Astrocyte of the cerebellum (primary cell): ENCODE data around the gene KCTD20.

Source experiments
- DNase-seq: peaks from one replicate; pipeline ENCODE4 v3.0.0-alpha.2; 2011; ENCODE audit warnings: low read depth
- H3K4me3 ChIP-seq: 2 replicates; pipeline ENCODE4 v1.5.1; 2011; ENCODE audit warnings: mild to moderate bottlenecking, low read depth, low read length, moderate library complexity
- in situ Hi-C: cut with HindIII; loops from 2 replicates; pipeline ENCODE4 v1.10.0; 2017; ENCODE audit warnings: low sequenced_read_pairs
- TF ChIP-seq, protein P1 (sequence below): IDR thresholded peaks from 2 replicates; pipeline ENCODE4 v1.5.1; 2012; ENCODE audit warnings: low read length, low read depth, moderate library complexity, mild to moderate bottlenecking; ENCODE audit errors: missing control alignments

Gene KCTD20

DNA sequence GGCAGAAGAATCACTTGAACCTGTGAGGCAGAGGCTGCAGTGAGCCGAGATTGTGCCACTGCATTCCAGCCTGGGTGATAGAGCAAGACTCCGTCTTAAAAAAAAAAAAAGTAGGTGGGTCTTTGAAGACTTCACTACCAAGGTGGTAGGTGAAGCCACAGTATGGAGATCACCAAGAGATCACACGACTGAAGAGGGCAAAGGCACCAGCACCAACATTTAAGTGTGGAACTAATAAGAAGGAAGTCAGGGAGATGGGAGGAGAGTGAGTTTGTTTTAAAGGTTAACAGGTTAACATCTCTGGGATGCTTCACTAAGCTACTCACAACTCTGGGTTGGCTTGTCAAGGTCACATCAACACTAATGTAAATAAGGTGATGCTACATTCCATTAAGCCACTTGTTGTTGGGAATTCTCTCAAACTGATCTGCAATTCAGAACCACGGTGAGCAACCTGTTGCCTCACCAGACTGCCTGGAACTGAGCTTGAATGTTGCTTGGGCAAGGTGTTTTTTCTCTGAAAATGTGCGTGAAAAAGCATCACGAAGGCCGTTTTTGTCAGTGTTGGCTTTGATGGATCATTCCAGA, 48.7 kb downstream of the KCTD20 start:
- DNase-seq = no peak
- TF ChIP-seq, protein P1, sequence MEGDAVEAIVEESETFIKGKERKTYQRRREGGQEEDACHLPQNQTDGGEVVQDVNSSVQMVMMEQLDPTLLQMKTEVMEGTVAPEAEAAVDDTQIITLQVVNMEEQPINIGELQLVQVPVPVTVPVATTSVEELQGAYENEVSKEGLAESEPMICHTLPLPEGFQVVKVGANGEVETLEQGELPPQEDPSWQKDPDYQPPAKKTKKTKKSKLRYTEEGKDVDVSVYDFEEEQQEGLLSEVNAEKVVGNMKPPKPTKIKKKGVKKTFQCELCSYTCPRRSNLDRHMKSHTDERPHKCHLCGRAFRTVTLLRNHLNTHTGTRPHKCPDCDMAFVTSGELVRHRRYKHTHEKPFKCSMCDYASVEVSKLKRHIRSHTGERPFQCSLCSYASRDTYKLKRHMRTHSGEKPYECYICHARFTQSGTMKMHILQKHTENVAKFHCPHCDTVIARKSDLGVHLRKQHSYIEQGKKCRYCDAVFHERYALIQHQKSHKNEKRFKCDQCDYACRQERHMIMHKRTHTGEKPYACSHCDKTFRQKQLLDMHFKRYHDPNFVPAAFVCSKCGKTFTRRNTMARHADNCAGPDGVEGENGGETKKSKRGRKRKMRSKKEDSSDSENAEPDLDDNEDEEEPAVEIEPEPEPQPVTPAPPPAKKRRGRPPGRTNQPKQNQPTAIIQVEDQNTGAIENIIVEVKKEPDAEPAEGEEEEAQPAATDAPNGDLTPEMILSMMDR = no peak
- in situ Hi-C loops = no loop called here
- no peak overlapping the region for H3K4me3 ChIP-seq

DNA sequence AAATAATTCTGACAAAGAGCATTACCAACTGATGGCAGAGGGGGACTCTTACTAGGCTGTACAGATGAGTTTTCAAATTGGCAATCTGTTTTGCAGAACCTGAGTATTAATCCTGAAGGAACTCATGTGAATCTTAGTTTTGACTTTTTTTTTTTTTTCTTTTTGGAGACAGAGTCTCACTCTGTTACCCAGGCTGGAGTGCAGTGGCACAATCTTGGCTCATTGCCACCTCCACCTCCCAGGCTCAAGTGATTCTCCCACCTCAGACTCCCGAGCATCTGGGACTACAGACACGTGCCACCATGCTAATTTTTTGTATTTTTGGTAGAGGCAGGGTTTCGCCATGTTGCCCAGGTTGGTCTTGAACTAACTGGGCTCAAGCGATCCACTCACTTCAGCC, 49.3 kb downstream of the KCTD20 start:
- TF ChIP-seq, protein P1 = no peak
- H3K4me3 ChIP-seq = no peak overlapping the region
- in situ Hi-C loops = no loop called here
- no peak for DNase-seq

DNA sequence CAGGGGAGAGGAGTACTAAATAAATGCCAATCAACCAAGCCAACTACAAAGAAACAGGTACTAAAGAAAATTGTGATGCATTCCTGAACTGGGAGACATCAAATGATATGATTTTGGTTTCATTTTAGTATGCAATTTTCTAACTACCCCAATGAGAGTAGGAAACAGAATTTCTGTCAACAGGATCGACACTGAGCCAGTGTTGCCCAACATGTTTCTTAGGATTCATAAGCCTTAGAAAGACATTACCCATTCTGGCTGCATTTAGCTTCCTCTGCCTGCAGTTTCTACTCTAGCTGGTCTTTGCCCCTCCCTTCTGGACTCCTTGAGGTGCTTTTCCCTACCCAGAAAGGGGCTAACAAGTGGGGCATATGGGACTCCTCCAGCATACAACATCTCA, 49.8 kb downstream of the KCTD20 start:
- in situ Hi-C loops = no loop called here
- no peak overlapping the region for H3K4me3 ChIP-seq
- TF ChIP-seq, protein P1 = no peak
- DNase-seq = no peak

DNA sequence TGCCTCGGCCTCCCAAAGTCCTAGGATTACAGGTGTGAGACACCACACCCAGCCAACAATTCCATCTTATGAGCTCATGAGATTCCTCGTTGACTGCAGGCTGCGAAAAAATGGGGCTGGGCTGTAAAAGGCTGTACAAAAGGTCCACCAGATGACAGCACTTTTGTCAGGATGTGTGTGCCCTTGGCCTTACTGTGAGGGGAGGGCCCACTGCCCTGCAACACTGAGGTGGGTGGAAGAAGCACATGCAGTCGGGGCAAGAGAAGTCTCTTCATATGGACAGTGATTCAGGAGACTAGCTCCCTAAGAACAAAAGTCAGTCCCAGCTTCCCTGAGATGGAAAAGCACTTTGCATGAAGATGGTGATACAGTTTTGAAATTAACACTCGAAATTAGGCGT, 50.5 kb downstream of the KCTD20 start:
- DNase-seq = no peak
- TF ChIP-seq, protein P1 = no peak

DNA sequence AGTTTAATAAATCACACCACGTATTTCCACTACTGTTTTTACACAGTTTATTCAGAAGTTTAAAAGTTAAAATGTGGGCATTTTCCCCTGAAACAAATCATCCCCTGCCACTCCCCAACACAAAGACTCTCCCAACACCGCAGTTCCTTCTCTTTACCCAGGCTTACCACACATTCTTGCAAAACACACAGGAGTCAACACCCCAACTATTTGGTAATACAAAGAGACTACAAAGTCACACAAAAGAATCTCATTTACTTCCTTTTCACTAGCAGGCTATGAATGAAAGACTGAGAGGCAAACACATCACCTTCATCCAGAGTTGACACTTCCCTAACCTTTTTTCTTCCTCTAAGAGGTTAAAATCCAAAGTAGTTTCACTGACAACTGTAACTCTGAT, 51.1 kb downstream of the KCTD20 start:
- DNase-seq = no peak
- in situ Hi-C loops = no loop called here
- H3K4me3 ChIP-seq = no peak overlapping the region
- TF ChIP-seq, protein P1 = no peak

More for the DNA sequence above, 50.5 kb downstream of the KCTD20 start:
- H3K4me3 ChIP-seq = no peak overlapping the region
- in situ Hi-C loops = no loop called here

DNA sequence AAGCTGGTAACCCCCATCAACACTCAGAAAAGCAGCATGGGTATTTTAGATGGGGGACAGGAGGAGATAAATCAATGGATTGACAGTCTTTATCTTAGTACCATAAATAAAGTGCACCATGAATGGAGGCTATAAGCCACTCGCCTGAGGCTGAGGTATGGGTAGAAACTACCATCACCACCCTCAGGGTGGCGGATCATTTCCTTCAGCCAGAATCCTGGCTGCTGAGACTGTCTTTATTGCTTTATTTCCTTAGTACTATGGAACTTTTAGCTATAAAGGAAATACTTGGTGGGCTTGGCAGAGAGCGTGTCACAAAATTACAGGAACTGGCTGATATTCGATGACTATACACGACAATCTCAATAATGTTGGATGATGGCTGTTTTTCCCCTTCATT, 52.3 kb downstream of the KCTD20 start:
- TF ChIP-seq, protein P1 = no peak
- in situ Hi-C loops = no loop called here

More for the DNA sequence above, 52.3 kb downstream of the KCTD20 start:
- DNase-seq = no peak
- H3K4me3 ChIP-seq = no peak overlapping the region
